NCI-H2029 (cell line): ENCODE data around the gene CAMLG.
A peak's percentile ranks its signal among the peaks of the same experiment; 100 is the strongest.
"Not testable (repeated sequence)": the region's sequence is repeated elsewhere in the genome, so short reads cannot be mapped to it uniquely, and the experiment has no call there.

Source experiments
- DNase-seq: peaks from one replicate; lab custom pipeline; 2025; lab: John Stamatoyannopoulos, UW

The CAMLG gene

DNA sequence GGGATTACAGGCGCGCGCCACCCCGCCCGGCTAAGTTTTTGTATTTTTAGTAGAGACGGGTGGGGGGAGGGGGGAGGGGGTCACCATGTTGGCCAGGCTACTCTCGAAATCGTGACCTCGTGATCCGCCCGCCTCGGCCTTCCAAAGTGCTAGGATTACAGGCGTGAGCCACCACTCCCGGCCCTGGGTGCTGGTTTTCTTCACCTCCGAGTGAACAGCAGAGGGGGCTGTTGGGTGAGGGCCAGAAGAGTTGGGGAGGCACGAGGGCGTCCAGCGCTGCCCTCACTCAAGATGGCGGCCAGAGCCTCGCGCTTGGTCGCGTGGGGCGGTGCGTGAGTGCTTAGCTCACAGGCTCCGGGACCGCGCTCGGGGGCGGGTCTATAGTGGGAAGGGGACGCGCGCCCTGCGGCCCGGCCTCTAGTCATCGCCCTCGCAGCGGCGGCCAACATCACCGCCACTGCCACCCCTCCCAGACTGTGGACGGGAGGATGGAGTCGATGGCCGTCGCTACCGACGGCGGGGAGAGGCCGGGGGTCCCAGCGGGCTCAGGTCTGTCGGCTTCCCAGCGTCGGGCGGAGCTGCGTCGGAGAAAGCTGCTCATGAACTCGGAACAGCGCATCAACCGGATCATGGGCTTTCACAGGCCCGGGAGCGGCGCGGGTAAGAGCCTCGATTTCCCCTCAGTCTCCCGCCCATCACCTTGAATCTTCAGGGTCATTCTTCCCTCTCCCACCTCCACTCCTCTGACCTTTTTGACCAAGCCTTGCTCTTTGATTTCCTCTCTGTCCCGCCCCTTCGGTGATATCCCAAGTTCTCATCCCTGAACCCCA is at the start of gene CAMLG:
CAMLG (plus strand) TSS at position 416 of the 830 bp plus-strand sequence; CDS start at position 489, 73 bp downstream.
- peak; percentile 98 for DNase-seq

DNA sequence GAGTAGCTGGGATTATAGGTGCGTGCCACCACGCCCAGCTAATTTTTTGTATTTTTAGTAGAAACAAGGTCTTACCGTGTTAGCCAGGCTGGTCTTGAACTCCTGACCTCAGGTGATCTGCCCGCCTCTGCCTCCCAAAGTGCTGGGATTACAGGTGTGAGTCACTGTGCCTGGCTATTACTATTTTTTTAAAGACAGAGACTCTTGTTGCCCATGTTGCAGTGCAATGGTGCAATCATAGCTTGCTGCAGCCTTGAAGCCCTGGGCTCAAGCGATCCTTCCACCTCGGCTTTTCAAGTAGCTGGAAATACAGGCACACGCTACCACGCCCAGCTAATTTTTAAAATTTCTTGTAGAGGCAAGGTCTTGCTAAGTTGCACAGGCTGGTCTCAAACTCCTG is 48.2 kb upstream of the CAMLG start:
- DNase-seq: not testable (repeated sequence)

DNA sequence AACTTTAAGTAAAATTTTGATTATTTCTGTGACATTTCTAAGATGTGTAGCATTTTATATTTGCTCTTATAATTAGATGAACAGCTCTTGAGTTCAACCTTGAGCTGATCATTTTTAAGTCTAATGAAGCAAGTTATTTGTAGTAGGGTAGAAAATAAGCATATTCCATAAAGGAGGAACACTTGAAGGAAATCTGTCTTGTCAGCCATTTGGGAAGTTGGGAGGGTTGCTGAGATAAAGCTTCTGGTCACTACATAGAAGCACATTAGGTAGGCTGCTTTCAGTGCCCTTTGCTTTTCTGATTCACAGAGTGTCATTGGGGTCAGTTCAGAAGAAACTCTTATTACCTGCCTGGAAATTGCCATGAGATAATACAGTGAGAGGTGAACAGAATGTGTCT is 45.6 kb upstream of the CAMLG start:
- DNase-seq: no peak

DNA sequence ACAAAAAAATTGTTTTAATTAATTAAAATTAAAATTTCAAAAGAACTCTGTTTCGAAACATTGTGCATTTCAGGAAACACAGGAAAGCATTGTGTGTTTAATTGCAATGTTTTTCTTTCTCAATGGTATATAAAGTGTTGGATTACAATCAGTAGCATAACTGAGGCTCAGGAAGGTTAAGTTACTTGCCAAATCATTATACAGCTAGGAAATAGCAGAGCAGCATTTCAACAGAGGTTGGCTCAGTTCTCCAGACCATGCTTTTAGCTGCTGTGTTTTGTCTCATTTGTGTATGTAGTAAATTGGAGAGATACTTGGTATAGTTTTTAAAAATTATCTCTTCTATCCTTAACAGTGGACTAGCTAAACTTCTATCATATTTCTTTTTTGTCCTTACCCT is 30.0 kb upstream of the CAMLG start:
- DNase-seq: no peak

DNA sequence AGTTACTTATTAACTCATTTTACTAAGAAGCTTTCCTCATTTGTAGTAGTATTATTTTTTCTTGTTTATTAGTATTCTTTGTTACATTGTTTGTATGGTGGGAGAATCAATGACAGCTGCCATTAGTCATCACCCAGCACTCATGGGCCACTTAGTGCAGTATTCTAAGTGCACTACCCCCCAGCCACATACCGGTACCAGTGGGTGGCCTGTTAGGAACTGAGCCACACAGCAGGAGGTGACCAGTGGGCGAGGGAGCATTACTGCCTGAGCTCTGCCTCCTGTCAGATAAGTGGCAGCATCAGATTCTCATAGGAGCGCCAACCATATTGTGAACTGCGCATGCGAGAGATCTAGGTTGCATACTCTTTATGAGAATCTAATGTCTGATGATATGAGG is 24.2 kb upstream of the CAMLG start:
- DNase-seq: no peak

DNA sequence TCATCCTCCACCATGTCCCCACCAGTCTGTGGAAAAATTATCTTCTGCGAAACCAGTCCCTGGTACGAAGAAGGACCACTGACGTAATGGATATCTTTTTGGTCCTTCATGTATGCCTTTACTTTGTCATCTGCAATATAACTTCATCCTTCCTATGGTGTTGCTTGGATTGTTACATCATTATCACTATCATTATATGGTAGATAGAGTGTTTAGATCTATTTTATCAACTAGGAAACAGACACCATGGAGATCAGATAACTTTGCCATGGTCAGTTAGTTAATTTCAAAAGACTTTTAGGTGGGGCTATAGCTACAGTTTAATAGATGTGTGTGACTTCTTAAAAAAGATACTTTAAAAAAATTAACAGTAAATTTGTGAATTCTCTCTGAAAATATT is 23.8 kb upstream of the CAMLG start:
- no peak for DNase-seq

DNA sequence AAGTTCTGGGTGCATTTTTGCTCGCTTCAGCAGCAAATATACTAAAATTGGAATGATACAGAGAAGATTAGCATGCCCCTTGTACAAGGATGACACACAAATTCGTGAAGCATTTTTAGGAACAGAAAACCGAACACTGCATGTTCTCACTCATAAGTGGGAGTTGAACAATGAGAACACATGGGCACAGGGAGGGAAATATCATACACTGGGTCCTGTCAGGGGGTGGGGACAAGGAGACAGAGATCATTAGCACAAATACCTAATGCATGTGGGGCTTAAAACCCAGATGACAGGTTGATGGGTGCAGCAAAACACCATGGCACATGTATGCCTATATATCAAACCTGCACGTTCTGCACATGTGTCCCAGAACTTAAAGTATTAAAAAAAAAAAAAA is 22.9 kb upstream of the CAMLG start:
- not testable (repeated sequence) for DNase-seq

DNA sequence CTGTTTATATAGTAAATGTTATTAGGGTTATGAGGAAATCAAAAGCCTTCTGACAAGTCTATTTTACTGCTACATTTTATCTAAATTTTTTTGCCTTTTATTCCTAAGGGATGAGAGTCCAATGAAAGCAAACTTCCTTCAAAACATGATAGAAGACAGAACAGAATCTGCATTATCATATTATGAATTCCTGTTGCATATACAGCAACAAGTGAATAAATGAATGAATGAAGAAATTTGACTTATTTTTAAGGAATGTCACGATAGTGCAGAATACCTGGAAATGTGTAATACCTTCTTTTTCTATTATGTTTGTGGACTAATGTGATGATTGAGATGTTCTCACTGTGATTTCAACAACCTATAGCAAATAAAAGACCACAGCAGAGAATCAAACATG is 13.5 kb upstream of the CAMLG start:
- no peak for DNase-seq

DNA sequence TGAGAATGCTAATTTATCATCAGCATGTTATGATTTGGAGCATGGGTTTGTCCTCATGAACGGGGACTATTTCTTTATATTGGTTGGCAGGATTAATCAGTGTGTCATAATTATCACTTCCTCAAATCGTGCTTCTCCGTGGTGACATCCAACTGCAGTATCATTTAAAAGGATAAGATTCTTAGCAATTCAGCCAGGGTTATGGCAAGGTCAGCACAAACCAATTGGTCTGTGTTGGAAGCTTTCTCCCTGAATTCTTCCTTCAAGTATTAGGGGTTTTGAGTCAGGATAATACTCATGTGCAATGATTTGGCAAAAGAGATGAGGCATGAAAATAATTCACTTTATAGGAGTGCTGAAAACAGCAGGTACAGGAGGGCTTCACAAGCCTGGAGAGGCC is 5.5 kb upstream of the CAMLG start:
- DNase-seq: no peak

DNA sequence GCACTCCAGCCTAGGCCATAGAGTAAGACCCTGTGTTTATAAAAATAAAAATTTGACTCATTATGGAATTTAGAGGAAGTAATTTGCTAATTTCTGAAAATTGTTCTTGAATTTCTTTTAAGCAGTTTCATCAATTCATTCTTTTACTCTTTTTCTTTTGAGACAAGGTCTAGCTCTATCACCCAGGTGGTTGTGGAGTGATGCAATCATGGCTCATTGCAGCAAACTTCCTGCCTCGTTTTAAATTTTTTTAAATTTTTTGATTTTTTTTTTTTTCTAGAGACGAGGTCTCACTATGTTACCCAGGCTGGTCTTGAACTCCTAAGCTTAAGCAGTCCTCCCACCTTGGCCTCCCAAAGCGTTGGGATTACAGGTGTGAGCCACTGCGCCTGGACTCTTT is 3.1 kb upstream of the CAMLG start:
- no peak for DNase-seq

DNA sequence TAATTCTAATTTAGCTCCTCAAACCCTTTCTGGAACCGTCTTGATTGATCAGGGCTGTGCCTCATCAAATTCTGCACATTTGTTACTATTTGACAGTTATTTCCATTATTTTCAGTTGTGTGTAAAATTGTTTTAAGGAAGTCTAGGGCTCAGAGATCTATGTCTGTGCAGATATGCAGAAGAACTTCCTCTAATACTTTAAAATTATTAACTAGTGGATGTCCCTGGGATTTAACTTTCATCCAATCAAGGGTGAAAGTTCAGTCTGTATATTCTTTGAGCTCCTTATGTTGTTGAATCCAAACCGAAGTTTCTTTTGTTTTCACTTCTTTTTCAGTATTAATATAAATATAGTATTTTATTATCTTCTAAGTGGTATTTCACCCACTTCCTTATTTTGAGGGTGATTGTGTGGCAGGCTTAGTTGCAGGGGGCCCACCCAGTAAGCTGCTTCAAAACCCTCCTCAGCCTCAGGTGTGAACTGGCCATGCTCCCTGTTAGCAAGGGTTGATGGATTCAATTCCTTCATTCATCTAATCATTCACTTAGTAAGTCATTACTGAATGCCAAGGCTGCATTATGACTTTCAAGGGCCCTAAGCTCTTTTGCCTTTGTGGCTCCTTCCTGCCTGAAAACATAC is 2.1 kb upstream of the CAMLG start:
- no peak for DNase-seq

DNA sequence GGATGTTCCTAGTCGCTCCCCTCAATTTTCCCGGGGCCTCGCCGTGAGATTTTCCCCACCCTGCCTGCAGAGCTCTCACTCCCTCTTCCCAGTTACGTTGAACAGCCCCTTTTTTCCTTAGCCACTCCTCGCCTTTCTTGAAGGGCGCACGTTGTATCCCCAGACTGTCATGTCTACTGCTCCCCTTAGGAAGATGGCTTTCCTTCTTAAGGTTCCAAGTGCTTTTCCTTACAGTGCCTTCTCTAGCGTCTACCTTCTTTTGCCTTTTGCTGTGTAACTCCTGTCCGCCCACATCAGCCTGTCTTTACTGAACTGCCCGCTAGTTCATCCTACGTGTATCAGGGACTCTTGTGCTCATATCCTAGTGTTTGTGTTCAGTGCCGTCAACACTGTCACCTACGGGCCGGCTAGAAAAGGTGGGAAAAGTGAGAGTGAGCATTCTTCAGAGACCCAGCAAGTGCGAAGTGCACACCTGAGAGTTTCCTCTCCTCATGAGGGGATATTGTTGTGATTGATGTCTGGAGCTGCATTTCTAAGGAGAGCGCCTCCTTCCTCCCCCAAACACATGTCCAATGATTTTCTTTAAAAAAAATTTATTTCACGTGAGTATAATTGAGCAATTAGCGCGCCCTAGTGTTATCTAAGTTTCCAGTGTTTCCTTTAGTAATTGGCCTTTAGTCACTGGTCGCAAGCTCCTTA is 764 bp downstream of the CAMLG start:
- peak; percentile 28 for DNase-seq

DNA sequence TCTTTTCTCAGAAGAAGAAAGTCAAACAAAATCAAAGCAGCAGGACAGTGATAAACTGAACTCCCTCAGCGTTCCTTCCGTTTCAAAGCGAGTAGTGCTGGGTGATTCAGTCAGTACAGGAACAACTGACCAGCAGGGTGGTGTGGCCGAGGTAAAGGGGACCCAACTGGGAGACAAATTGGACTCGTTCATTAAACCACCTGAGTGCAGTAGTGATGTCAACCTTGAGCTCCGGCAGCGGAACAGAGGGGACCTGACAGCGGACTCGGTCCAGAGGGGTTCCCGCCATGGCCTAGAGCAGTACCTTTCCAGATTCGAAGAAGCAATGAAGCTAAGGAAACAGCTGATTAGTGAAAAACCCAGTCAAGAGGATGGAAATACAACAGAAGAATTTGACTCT is 2.7 kb downstream of the CAMLG start:
- no peak for DNase-seq

DNA sequence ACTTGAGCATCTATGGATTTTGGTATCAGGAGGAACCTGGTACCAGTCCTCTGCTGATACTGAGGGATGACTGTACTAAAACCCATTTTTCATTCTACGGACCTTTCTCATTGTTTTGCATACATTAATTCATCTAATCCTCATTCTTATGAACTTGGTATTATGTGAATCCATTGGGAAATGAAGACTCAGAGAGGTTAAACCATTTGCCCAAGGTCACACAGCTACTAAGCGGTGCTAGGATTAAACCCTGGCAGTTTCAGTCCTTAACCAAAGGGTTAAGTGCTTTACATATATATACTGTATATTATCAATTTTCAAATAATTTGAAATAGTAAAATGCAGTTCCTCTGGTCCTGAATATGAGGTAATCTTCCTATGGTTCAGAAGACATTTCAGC is 3.8 kb downstream of the CAMLG start:
- DNase-seq: no peak

DNA sequence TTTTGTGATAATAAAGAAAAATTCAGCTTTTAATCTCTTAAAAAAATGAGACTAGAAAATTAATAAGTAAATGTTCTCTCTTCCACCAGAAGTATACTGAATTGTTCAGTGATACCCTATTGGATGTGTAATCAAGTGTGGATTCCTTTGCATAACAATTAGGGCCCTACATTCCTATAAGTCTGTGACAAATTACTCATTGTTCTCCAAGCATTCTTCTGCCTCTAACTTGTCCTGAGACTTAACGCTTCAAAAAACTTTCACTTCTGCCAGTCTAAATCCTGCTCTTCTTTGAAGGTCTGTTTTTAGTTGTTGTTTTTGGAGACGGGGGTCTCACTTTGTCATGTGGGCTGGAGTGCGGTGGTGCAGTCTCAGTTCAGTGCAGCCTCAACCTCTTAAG is 11.1 kb downstream of the CAMLG start:
- DNase-seq: no peak

DNA sequence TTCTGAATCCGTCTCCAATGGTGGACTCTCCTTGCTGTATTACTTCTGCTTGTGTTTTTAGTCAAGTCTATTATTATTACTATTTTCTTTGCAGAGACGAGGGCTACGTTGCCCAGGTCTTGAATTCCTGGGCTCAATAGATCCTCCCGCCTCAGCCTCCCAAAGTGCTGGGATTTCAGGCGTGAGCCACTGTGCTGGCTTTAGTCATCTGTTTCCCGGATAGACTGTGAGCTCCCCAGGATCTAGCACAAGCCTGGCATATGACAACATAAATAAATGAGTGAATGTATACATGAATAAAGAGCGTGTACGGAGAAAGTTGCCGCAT is 19.8 kb downstream of the CAMLG start:
- DNase-seq: no peak

DNA sequence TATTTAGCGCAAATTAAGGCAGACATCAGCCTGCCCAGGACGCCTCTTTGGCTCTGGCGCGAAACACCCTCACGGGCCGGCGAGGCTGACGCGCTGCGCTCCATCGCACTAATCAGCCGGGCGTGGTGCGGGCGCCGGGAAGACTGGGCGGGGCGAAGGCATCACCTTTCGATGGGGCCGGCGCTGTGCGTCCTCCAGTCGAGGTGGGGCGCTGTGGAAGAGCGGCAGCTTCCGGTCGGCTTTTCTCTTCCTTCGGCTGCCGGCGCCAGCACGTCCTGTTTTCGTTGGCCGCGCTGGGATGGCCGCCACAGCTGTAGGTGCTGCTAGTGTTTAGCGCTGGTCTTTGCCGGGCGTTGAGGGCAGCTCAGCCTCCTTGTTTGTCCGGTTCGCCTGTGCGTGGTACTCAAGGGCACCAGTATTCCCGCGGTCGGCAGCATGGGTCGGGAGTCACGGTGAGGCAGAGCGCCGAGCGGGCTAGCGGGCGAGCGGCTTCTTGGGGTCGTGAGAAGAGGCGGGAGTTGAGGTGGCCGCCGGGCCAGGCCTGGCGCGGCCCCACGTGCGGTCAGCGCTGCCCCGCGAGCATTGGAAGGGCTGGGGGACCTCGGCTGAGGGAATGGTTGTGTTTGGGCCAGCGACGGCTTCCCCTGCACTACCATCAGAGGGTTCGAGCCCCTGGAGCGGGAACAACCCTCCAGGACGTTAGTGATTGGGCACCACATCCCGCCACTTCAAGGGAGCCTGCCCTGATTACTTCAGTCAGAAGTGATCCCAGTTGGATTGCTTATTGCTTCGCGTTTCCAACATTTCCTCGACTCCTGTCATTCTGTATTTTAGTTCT is 20.4 kb downstream of the CAMLG start, which contains the start of gene DDX46:
DDX46 (plus strand) TSS at position 276 of the 838 bp plus-strand sequence; CDS start at position 436, 160 bp downstream.
- DNase-seq: peak; percentile 90

DNA sequence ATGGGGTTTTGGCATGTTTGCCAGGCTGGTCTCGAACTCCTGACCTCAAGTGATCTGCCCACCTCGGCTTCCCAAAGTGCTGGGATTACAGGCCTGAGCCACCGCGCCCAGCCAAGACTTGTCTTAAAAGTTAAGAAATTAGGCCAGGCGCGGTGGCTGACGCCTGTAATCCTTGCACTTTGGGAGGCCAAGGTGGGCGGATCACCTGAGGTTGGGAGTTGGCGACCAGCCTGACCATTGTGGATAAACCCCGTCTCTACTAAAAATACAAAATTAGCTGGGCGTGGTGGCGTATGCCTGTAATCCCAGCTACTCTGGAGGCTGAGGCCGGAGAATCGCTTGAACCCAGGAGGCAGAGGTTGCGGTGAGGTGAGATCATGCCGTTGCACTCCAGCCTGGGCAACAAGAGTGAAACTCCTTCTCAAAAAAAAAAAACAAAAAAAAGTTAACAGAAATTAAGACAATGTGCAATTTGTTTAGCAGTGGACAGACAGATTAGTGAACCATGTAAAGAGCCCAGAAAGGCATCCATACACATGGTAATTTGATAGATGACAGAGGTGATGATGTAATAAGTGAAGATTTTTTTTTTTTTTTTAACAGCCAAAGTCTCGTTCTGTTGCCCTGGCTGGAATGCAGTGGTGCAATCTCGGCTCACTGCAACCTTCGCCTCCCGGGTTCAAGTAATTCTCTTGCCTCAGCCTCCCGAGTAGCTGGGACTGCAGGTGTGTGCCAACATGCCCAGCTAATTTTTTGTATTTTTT is 29.4 kb downstream of the CAMLG start:
- DNase-seq: not testable (repeated sequence)

DNA sequence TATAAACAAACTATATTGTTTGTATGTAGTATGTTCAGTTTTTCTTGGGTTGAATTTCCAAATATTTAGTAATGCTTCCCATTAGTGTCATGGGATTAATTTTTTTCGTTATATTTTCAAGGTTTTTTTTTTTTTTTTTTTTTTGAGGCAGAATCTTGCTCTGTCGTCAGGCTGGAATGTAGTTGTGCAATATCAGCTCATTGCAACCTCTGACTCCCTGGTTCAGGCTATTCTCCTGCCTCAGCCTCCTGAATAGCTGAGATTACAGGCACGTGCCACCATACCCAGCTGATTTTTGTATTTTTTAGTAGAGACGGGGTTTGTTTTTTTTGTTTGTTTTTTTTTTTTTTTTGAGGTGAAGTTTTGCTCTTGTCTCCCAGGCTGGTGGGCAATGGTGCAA is 30.9 kb downstream of the CAMLG start:
- DNase-seq: no peak

DNA sequence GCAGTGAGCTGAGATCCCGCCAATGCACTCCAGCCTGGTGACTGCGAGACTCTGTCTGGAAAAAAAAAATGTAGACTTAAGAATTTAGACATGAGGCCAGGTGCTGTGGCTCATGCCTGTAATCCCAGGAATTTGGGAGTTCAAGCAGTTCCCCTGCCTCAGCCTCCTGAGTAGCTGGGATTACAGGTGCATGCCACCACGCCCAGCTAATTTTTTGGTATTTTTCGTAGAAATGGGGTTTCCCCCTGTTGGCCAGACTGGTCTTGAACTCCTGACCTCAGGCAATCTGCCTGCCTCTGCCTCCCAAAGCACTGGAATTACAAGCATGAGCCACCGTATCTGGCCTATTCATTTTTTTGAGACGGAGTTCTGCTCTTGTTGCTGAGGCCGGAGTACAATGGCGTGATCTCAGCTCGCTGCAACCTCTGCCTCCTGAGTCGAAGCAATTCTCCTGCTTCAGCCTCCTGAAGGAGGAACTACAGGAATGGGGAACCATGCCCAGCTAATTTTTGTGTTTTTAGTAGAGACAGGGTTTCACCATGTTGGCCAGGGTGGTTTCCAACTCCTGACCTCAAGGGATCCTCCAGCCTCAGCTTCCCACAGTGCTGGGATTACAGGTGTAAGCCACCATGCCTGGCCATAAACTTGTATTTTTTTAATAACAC is 34.2 kb downstream of the CAMLG start:
- no peak for DNase-seq

DNA sequence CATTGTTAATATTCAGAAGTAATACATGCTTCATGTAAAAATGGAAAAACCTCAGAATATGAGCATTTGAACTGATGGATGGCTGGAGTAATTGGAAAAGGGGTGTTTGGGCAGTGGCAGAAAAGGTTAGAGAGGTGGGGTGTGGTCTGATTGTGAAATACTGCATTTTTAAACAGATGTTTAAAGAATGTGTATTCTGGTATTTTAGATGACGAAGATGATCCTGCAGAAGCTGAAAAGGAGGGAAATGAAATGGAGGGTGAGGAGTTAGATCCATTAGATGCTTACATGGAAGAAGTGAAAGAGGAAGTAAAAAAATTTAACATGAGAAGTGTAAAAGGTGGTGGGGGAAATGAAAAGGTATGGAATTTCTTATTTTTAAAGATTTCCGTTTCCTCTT is 39.0 kb downstream of the CAMLG start:
- DNase-seq: no peak
